ENCODE data around the gene ZSWIM5.

ZSWIM5 gene

GRCh38 chr1:45023663-45024062 lies 182.7 kb downstream of the ZSWIM5 start:
- no peak for DNase-seq (ENCODE audit: low read depth)

DNA sequence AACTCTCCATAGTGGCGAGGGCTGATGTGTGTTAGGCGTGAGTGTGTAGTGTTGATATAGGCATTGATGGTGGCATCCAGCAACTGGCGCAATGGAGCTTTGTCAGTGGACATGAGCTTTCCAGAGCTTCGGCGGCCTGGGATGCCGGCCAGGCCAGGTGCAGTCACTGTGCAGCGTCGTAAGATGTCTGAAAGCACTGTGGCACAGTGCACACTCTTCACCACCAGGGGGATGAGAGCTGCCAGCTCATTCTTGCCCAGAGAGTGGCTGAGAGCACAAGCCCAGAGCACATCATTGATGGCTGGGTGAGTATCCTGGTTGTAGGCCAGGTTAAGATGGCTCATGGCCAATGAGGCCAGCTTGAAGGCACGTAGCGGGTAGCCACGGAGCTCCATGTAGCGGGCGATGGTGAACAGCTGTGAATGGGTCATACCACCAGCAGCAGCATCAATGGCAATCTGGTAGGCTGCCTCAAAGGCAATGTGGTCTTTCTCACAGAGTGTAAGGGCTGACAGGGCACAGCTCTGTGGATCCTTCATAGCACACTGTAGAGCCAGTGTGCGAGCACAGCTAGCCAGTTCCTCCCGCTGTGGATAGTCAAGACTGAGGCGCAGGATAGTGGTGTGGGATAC lies 187.7 kb downstream of the ZSWIM5 start:
- no peak for DNase-seq (ENCODE audit: low read depth)

DNA sequence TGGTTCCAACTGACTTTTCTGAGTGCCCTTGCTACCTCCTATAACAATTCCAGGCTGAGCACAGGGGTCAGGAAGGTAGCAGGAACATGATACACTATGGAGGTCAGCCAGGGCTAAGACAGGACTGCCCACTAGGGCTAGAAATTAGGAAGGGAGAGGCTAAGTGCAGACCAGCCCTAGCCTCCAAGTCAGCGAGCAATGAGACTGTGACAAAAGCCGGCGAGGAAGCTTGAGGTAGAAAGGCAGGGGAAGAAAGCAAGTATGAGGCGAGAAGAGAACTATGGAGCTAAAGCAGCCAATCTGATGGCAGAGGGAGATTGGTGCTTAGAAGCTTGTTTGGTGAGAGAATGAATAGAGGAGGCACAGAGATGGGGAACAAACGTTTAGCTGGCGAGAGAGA lies 189.6 kb downstream of the ZSWIM5 start:
- no peak for DNase-seq (ENCODE audit: low read depth)

DNA sequence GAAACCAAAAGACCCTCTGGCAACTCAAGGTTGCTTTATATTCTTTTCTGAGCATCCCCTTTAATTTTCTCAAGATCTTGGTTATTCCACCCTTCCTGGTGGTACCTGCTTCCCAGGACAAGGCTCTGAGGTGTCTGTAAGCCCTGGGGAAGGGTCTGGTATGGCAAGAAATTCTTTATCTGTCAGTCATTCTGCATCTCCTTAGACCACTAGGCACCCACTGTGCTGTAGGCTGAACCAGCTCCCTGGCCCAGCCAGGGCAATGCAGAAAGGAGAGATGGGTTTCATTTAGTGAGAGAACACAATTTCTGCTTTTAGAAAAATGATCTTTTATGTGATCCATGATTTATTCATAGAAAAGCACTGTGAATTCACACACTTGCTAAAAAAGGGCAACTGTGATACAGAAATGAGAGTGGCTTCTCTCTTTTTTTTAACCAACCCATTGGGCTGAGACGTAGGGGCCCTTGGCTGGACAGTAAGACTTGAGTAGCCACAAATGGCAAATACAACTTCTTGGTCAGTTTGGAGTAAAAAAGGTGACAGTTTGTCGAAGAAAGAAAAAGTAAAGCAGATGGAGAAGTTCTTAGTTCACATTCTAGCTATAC lies 190.2 kb downstream of the ZSWIM5 start:
- DNase-seq (ENCODE audit: low read depth): no peak

DNA sequence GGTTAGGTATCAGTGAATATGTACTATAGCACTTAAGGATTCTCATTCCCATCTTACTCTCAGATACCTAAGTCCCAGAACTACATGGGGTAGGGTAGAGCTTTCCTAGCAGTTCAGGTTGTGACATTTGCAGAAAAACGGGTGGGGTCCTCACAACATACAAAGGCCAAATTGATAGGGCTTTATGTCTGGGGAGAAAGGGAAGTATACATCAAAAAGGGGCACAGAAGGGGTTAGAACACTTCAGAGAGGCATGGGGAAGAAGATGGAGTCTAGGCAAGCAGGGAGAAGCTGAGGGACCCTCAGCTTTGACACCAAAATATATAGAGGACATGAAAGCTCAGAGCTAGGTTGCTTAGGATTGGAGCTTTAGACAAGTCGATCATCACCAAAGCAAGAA lies 190.7 kb downstream of the ZSWIM5 start:
- DNase-seq (ENCODE audit: low read depth): no peak

- DNase-seq (ENCODE audit: low read depth): peak; percentile 83
Observed at GRCh38 chr1:45014321-45015028, 191.9 kb downstream of the ZSWIM5 start.

GRCh38 chr1:45013551-45014209 lies 192.7 kb downstream of the ZSWIM5 start:
- DNase-seq (ENCODE audit: low read depth): no peak

DNA sequence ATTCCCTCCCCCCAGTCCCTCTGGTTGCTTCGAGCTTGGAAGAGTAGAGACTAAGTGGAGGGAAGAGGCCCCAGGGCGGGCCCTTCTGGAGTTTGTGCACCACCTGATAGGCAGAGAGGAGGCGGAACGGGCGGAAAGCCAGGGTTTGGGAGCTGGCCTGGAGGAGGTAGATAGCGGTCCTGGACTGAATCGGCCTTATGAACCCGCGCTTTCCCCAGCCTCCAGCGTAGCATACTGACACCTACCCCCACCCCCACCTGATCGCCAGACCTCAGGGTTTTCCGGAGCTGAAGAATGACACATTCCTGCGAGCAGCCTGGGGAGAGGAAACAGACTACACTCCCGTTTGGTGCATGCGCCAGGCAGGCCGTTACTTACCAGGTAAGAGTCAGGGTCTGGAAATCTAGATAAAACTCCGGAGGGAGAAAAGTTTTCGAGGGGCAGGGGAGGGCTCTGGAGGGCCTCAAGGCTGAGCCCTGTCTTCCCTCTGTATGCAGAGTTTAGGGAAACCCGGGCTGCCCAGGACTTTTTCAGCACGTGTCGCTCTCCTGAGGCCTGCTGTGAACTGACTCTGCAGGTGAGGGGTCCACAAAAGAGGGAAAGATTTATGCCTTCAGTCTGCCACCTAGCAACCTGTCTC lies 193.6 kb downstream of the ZSWIM5 start:
- peak; percentile 99 for DNase-seq (ENCODE audit: low read depth)

DNA sequence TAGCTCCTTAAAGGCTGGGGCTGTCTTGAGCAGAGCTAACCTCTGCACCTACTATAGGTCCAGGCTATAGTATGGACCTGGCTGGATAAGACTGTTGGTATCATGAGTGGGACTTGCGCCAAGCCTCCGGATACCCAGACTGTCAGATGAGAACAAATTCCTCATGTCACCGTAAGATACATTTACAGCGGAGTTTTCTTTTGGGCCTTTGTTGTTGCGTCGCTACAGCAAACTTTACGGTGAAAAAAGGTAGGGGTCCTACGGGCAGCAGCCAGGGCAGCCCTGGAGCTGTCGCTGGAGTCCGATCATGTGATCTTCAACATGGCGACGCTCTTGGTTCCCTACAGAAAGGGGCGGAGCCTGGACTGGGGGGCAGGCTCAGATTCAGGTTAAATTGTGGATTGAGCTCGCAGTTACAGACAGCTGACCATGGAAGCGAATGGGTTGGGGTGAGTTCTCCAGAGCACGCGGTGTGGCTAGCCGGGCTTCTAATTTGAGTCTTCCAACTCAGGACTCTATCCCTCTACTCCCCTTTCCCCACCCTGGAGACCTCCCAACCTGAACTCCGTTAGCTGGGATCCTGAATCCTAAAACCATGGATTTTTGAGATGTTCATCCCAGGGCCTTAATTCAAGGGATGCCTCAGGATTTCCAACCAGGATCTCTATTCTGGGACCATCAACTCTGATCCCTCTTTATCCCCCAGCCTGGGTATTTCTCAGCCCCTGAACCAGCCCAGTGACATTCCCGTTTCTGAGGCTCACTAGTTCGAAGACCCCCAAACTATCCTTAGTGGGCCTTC lies 194.4 kb downstream of the ZSWIM5 start, which contains the start of gene UROD:
Gene UROD, plus strand, starts transcription at position 418 of the 802 bp plus-strand sequence. Its CDS starts 12 bp downstream, at position 430.
- DNase-seq (ENCODE audit: low read depth): peak; percentile 99

DNA sequence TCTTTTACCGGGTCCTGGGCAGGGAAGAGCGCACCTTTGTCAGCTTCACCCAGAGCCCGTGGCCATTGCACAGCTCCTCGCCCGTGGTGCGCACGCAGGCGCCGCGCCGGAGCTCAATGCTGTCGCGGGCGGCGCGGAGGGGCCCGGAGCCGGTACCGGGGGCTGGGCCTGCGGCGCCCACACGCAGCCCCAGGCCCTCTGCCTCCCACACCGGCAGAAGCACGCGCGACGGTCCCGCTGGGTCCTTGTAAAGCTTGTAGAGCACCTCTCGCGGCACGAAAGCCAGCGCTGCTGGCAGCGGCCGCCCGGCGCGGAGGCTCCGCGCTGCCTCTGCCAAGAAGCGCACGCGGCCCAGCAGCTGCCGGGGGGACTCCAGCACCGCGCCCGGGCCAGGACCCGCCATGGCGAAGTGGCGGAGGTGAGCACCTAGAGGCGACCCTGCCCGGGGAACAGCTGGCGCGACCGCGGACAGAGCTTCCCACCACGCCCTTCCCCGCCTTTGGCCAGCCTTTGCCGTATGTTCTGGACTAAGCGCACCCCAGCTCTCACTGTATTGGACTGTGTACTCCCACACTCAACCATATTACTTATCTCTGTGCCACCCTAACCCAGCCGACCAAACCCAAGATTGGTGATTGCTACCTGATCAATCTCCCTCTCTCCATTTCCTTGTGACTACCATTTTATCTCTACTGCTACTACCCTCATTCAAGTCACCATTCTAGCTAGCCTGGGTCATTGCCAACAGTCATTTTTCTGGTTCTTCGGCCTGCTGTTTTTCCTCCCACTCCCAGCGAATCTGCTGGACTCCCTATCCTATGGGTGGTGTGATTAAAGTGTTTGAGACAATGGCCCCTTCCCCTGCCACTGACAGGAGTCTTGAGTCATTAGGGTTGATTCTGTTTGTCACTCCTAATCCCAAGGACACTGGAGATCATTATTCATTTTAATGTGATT lies 195.3 kb downstream of the ZSWIM5 start, which contains the start of gene HECTD3:
Gene HECTD3, minus strand, starts transcription at position 470 of the 957 bp plus-strand sequence. Its CDS starts 67 bp downstream, at position 403.
- peak; percentile 79 for DNase-seq (ENCODE audit: low read depth)

GRCh38 chr1:45009956-45010854 lies 196.2 kb downstream of the ZSWIM5 start:
- no peak for DNase-seq (ENCODE audit: low read depth)

DNA sequence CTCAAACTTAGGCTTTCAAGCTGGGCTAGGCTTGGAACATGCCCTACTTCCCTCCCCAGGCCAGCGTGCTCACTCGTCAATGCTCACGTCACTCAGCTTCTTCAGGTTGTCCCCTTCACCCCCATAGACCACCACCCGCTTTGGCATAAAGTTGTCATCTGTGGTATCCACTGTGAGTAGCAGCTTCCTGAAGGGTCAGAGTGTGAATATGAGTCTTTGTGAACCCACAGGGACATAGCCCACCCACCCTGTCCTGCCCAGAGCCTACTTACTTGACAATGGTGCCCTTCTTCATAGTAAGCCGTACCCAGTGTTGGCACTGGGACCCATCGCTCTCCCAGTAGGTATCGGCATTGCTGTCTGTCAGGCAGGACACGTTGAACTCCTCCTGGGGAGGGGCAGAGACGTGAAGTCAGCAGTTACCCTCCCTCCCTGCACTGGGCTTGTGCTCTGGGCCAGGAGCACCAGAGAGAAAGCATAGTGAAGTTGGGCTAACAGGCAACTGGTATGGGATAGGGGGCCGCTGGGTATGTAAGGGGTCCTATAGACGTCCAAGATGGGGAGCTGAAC lies 197.0 kb downstream of the ZSWIM5 start:
- no peak for DNase-seq (ENCODE audit: low read depth)

DNA sequence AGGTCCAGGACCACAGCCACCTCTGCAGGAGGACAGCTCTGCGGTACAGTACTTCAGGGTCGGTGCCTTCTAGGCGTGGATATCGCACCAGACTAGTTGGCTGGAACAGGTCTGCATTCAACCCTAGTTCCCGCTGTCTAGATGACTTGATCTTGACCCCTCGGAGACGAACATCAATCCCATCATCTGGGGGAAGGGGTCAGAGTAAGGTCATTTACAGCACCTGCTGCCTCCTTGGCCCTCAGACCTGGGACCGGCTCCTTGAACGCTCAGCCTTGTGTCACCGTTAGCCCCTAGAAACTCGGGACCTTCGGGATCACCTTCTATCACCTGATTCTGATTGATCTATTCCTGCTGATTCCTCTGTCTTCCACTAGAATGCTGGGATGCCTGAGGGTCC lies 197.9 kb downstream of the ZSWIM5 start:
- no peak for DNase-seq (ENCODE audit: low read depth)

GRCh38 chr1:45008076-45008475 lies 198.3 kb downstream of the ZSWIM5 start:
- no peak for DNase-seq (ENCODE audit: low read depth)

GRCh38 chr1:45007311-45007710 lies 199.1 kb downstream of the ZSWIM5 start:
- DNase-seq (ENCODE audit: low read depth): no peak

DNA sequence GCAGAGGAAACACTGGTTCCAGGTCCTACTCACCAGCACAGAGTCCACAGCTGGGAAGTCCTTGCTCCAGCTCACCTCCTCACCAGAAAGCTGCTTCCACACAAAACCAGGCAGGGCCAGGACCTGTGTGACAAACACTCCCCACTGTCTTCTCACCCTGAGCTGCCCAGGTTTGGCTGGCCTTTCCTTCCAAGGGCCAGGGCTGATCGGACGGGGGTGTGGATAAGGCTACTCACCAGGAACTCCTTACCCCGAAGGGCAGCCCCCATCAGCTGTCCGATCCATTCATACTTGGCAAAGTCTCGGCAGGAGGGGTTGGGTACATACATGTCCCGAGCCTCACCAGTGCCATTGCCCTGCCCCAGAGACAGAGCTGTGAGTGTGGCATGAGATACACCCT lies 200.6 kb downstream of the ZSWIM5 start:
- DNase-seq (ENCODE audit: low read depth): no peak

DNA sequence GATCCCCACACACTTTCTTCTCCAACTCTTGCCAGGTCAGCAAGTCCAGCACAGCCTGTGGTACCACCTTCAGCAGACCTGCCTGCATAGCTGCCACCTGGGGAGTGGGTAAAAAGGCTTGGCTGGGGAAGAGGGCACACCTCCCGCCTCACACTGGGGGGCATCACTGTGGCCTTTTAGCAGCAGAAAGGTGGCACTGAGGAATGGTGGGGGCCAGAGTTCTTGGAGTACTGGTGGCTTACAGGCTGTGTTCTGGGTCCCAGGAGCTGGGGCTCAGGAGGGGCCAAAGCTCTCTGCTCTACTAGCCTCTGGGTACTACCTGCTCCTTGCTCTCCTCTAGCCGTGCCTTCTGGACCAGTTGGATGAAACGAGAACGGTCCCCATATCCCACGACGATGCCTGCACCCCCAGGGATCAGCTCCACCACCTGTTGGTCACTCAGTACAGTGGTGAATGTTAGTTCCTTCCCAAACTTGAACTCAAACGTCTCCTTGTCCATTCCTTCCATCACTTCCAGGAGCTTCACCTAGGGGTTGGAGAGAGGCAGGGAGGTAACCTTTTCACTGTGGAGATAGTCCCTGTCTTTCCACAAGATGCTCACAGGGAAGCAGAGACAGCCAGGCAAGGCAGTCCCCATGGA lies 202.0 kb downstream of the ZSWIM5 start:
- no peak for DNase-seq (ENCODE audit: low read depth)

DNA sequence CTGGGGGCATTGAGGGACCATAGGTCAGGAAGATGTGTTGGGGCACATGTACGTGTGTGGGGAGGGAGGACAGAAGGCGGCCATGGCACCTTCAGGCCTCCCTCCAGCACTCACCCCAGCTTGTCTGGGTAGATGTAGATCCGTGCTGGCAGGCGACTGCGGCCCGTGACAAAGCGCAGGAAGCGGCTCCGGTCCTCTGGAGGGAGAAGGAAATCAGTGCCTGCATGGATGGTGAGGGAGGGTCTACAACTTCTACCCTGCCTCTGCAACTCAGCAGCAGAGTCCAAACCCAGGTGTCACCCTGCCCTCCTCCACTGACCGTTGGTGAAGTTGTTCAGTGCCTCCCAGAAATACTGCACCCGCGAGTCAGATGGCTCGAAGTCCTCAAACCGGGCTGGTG lies 202.7 kb downstream of the ZSWIM5 start:
- no peak for DNase-seq (ENCODE audit: low read depth)

Data from CMK (cell line).